ENCODE data around the gene KLC4. TPM values are rescaled to one million over a fixed set of nuclear protein-coding genes. Genes with fewer than 3 reads are reported as not detected.

The KLC4 gene
- total and polyA plus RNA-seq, 9 of the 15 experiments (the other 6 are each of a cell fraction or from before 2014, with no cell fraction given), result 1.7 to 16.2 (median 7.7) TPM

- no peak for TF ChIP-seq AFF4 (CRISPR knock-in tag; IDR thresholded peaks at IDR 0.05)
- no peak for TF ChIP-seq CHD1 (IDR thresholded peaks at IDR 0.05; ENCODE audit: low read length)
- no peak for TF ChIP-seq TSC22D4 (tag; IDR thresholded peaks at IDR 0.05)
- TF ChIP-seq HCFC1 (IDR thresholded peaks at IDR 0.05; ENCODE audit: low read depth, low read length), result no peak
- TF ChIP-seq SETDB1 (IDR thresholded peaks at IDR 0.05; ENCODE audit: low read length), result no peak
- no peak for TF ChIP-seq HMGXB4 (CRISPR knock-in tag; IDR thresholded peaks at IDR 0.05)
- no peak for TF ChIP-seq PCBP1 (IDR thresholded peaks at IDR 0.05; ENCODE audit: low read depth, low read length, poor library complexity, severe bottlenecking)
- no peak for TF ChIP-seq SMARCE1 (IDR thresholded peaks at IDR 0.05)
- TF ChIP-seq ZBTB1 (CRISPR knock-in tag; IDR thresholded peaks at IDR 0.05; ENCODE audit: borderline replicate concordance, low read depth), result no peak
- TF ChIP-seq ZBTB33 (CRISPR knock-in tag; IDR thresholded peaks at IDR 0.05), result peak; percentile 70
- 0 out of 2 replicates have a peak, but pooled peaks have one; percentile 7 for TF ChIP-seq POLR2G (IDR thresholded peaks at IDR 0.05; ENCODE audit: low read depth, low read length)
- no peak for TF ChIP-seq CSDE1 (IDR thresholded peaks at IDR 0.05)
- no peak for TF ChIP-seq ZNF146 (CRISPR knock-in tag; IDR thresholded peaks at IDR 0.05; ENCODE audit: unreplicated experiment)
- no peak for TF ChIP-seq SRF (CRISPR knock-in tag; IDR thresholded peaks at IDR 0.05)
- no peak for TF ChIP-seq ZFP36 (IDR thresholded peaks at IDR 0.05; ENCODE audit: low read depth, low read length, partially characterized antibody)
- TF ChIP-seq ZNF217 (CRISPR knock-in tag; IDR thresholded peaks at IDR 0.05), result no peak
- no peak for TF ChIP-seq LCOR (CRISPR knock-in tag; IDR thresholded peaks at IDR 0.05)
- TF ChIP-seq HDAC3 (IDR thresholded peaks at IDR 0.05; ENCODE audit: borderline replicate concordance, partially characterized antibody), result no peak
- TF ChIP-seq USF2 (CRISPR knock-in tag; IDR thresholded peaks at IDR 0.05), result no peak
These were observed 14.0 kb upstream of the KLC4 start (continued) for GRCh38 chr6:43045371-43045930.
